ENCODE results near the gene ZC3H11A. TPM values are rescaled to one million over a fixed set of nuclear protein-coding genes. Genes with fewer than 3 reads are reported as not detected.

Gene ZC3H11A
- total RNA-seq, 2 experiments from 2014 or later = 67.6 to 73.3 TPM

DNA sequence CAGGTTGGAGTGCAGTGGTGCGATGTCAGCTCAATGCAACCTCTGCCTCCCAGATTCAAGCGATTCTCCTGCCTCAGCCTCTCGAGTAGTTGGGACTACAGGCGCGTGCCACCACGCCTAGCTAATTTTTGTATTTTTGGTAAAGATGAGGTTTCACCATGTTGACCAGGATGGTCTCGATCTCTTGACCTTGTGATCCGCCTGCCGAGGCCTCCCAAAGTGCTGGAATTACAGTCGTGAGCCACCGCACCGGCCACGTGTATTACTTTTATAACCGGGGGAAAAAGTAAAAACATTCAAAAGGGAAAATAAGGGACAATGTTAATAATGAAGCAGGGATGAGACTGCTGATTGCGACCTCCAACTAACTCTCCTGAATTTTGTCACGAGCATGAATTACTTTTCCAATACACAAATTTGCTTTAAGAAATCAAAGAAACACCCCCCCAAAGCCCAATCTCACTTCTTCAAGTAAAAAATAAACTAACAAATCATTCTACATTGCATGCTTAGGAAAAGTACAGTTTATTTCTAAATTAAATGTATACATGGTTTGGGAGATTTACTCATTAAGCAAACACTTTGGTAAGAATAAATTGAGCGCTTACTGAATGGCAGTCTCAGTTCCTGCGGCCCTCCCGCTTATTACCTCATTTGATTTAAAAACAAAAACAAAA, 521 bp upstream of the ZC3H11A start:
- peak overlapping the region; percentile 83 for H3K4me3 ChIP-seq (ENCODE audit: low read length)
- ATAC-seq (ENCODE audit: poor library complexity) (no peak), DNase-seq (no peak)
- H3K27me3 ChIP-seq (ENCODE audit: control insufficient read depth in 1 of 2, insufficient read depth in 2 of 2, low read length in 2 of 2) = no peaks in the 10 kb centered on the region
- Mint-ChIP-seq H3K4me3 (peak overlapping the region; percentile 98), H3K36me3 (ENCODE audit: low read depth) (peaks cover 41% of the 10 kb centered on the region), H3K9me3 (no peaks in the 10 kb centered on the region), H3K27me3 (no peaks in the 10 kb centered on the region), H3K4me1 (ENCODE audit: low read depth) (peaks cover 48% of the 10 kb centered on the region), H3K27ac (peak overlapping the region; percentile 86)
- ChIA-PET CTCF (interaction anchor here (0.7 to 1.4 kb wide), 2 partner anchors 30 to 169 kb away, joined by 4 to 5 read pairs; partner anchors contain the start of gene LAX1), POLR2A (interaction anchor here (1.8 kb wide), 1 partner anchor 30 kb away, joined by 19 read pairs; the partner anchor contains the start of gene LAX1)
- H3K27ac ChIP-seq (ENCODE audit: low read depth in 1 of 2, low read length in 2 of 2) = peak overlapping the region; percentile 83 to 86
- TF ChIP-seq, protein P1, sequence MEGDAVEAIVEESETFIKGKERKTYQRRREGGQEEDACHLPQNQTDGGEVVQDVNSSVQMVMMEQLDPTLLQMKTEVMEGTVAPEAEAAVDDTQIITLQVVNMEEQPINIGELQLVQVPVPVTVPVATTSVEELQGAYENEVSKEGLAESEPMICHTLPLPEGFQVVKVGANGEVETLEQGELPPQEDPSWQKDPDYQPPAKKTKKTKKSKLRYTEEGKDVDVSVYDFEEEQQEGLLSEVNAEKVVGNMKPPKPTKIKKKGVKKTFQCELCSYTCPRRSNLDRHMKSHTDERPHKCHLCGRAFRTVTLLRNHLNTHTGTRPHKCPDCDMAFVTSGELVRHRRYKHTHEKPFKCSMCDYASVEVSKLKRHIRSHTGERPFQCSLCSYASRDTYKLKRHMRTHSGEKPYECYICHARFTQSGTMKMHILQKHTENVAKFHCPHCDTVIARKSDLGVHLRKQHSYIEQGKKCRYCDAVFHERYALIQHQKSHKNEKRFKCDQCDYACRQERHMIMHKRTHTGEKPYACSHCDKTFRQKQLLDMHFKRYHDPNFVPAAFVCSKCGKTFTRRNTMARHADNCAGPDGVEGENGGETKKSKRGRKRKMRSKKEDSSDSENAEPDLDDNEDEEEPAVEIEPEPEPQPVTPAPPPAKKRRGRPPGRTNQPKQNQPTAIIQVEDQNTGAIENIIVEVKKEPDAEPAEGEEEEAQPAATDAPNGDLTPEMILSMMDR (IDR thresholded peaks at IDR 0.05) = no peak
- intact Hi-C loops (cut with DNase I, micrococcal nuclease) = loop anchor here (1.0 to 10.0 kb wide), 7 partner anchors 30 to 1450 kb away; partner anchors contain the start of genes LAX1 (in 1 of the 2), PPP1R12B (in 1 of the 2), RBBP5 (in 1 of the 2) and SNRPE (in 1 of the 2)
- no peaks in the 10 kb centered on the region for H3K9me3 ChIP-seq (ENCODE audit: control insufficient read depth in 1 of 2, insufficient read depth in 1 of 2, low read length in 2 of 2)
- H3K4me1 ChIP-seq (ENCODE audit: insufficient read depth, low read length) = peaks cover 30% of the 10 kb centered on the region
- peaks cover 27% of the 10 kb centered on the region for H3K36me3 ChIP-seq (ENCODE audit: insufficient read depth, low read length)

DNA sequence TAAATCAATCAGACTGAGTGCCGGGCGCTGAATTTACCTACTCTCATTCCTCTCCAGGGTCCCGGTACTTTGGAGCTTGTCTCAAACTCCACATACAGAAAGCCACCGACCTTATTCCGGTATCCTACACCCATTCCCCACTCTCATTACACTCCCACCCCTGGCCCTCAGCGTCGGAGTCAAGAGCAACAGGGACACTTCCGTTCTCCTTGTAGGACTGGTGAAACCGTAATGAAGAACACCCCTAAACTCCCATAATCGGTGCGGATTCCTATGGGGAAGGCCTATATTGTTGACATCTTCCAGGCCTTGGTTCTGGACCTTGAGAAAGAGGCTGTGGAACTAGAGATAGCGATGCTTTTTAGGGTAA, 798 bp downstream of the ZC3H11A start:
- peak overlapping the region; percentile 83 to 87 for H3K27ac ChIP-seq (ENCODE audit: low read depth in 1 of 2, low read length in 2 of 2)
- intact Hi-C loops (cut with DNase I, micrococcal nuclease) = loop anchor here (2.0 to 10.0 kb wide), 5 partner anchors 31 to 1451 kb away; partner anchors contain the start of genes LAX1 (in 1 of the 2), PPP1R12B (in 1 of the 2), RBBP5 (in 1 of the 2) and UBE2T (in 1 of the 2)
- H3K36me3 Mint-ChIP-seq (ENCODE audit: low read depth) = peaks cover 46% of the 10 kb centered on the region
- ATAC-seq (ENCODE audit: poor library complexity) = no peak
- H3K4me1 Mint-ChIP-seq (ENCODE audit: low read depth) = peaks cover 62% of the 10 kb centered on the region
- H3K27me3 Mint-ChIP-seq = no peaks in the 10 kb centered on the region
- no peaks in the 10 kb centered on the region for H3K27me3 ChIP-seq (ENCODE audit: control insufficient read depth in 1 of 2, insufficient read depth in 2 of 2, low read length in 2 of 2)
- H3K4me3 ChIP-seq (ENCODE audit: low read length) = peak overlapping the region; percentile 83
- H3K4me3 Mint-ChIP-seq = peak overlapping the region; percentile 94
- CTCF ChIA-PET = no interaction called here
- H3K4me1 ChIP-seq (ENCODE audit: insufficient read depth, low read length) = peaks cover 32% of the 10 kb centered on the region
- H3K36me3 ChIP-seq (ENCODE audit: insufficient read depth, low read length) = peaks cover 28% of the 10 kb centered on the region
- no peaks in the 10 kb centered on the region for H3K9me3 Mint-ChIP-seq
- peak in 6 of 14 experiments; percentile 2 to 55 (median 30) for DNase-seq
- no peaks in the 10 kb centered on the region for H3K9me3 ChIP-seq (ENCODE audit: control insufficient read depth in 1 of 2, insufficient read depth in 1 of 2, low read length in 2 of 2)
- peak overlapping the region; percentile 86 for H3K27ac Mint-ChIP-seq
- POLR2A ChIA-PET = interaction anchor here (1.3 kb wide), 1 partner anchor 31 kb away, joined by 7 read pairs; the partner anchor contains the start of gene LAX1
- TF ChIP-seq, protein P1 (IDR thresholded peaks at IDR 0.05) = no peak

DNA sequence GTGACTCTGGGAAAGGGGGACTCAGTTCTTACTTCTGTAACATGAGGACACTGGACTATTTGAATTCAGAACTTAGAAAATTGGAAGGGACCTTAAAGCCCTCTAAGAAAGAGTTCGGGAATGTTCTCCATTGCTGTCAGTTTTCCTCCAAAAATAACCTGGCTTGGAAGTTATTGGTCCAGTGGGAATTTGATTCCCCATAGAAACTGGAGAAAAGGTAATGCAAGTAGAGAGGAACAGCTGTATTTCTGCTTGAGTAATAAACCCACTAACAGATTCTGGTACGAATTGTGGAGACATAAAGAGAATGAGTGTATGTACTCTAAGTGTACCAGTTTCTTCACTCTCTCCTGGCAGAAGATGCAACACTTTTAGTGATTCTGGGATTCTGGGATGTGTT, 1.8 kb downstream of the ZC3H11A start:
- DNase-seq (no peak), ATAC-seq (ENCODE audit: poor library complexity) (no peak)
- peak overlapping the region; percentile 94 for H3K4me3 Mint-ChIP-seq
- ChIA-PET CTCF (no interaction called here), POLR2A (interaction anchor here (0.6 to 1.3 kb wide), 2 partner anchors 11 to 32 kb away, joined by 4 to 7 read pairs; partner anchors contain the start of gene LAX1)
- H3K9me3 ChIP-seq (ENCODE audit: control insufficient read depth in 1 of 2, insufficient read depth in 1 of 2, low read length in 2 of 2) = no peaks in the 10 kb centered on the region
- intact Hi-C loops (cut with DNase I, micrococcal nuclease) = loop anchor here (2.0 to 10.0 kb wide), 5 partner anchors 32 to 1452 kb away; partner anchors contain the start of genes LAX1 (in 1 of the 2), PPP1R12B (in 1 of the 2), RBBP5 (in 1 of the 2) and UBE2T (in 1 of the 2)
- H3K4me3 ChIP-seq (ENCODE audit: low read length) = no peak overlapping the region
- no peaks in the 10 kb centered on the region for H3K27me3 Mint-ChIP-seq
- peak overlapping the region; percentile 86 for H3K27ac Mint-ChIP-seq
- H3K4me1 ChIP-seq (ENCODE audit: insufficient read depth, low read length) = peaks cover 32% of the 10 kb centered on the region
- no peak overlapping the region for H3K27ac ChIP-seq (ENCODE audit: low read depth in 1 of 2, low read length in 2 of 2)
- H3K36me3 Mint-ChIP-seq (ENCODE audit: low read depth) = peaks cover 51% of the 10 kb centered on the region
- H3K9me3 Mint-ChIP-seq = no peaks in the 10 kb centered on the region
- H3K36me3 ChIP-seq (ENCODE audit: insufficient read depth, low read length) = peaks cover 28% of the 10 kb centered on the region
- H3K27me3 ChIP-seq (ENCODE audit: control insufficient read depth in 1 of 2, insufficient read depth in 2 of 2, low read length in 2 of 2) = no peaks in the 10 kb centered on the region
- peaks cover 72% of the 10 kb centered on the region for H3K4me1 Mint-ChIP-seq (ENCODE audit: low read depth)
- TF ChIP-seq, protein P1 (IDR thresholded peaks at IDR 0.05) = no peak

All from CD4-positive, alpha-beta T cell (primary cell).